Esophagus muscularis mucosa (tissue), 4 donors: ENCODE results near the gene IPCEF1. TPM values are rescaled to one million over a fixed set of nuclear protein-coding genes. Genes with fewer than 3 reads are reported as not detected.

Experiments
- DNase-seq: peaks from one replicate; pipeline ENCODE4 v3.0.0-alpha.2; 2017; ENCODE audit errors: extremely low spot score
- H3K27ac ChIP-seq, 4 donors: fragments of 200-600 bp; sonication (generic); replicated peaks in 1 of 4; 1 replicate in 3 of 4; 2 replicates in 1 of 4; pipeline ENCODE4 v1.5.1; 2016 to 2019; ENCODE audit warnings: mild to moderate bottlenecking in 1 of 4
- H3K27me3 ChIP-seq, 4 donors: fragments of 200-600 bp; sonication (generic); one replicate each; pipeline versions ENCODE4 v1.5.1 to v1.6.0; 2016 to 2019
- H3K36me3 ChIP-seq, 4 donors: fragments of 200-600 bp; sonication (generic); one replicate each; pipeline ENCODE4 v1.5.1; 2016 to 2019
- H3K4me1 ChIP-seq, 4 donors: fragments of 200-600 bp; sonication (generic); one replicate each; pipeline ENCODE4 v1.5.1; 2016 to 2019
- H3K4me3 ChIP-seq, 4 donors: fragments of 200-600 bp; sonication (generic); 1 replicate in 2 of 4; 2 replicates in 2 of 4; pipeline ENCODE4 v1.5.1; 2016 to 2019; ENCODE audit warnings: mild to moderate bottlenecking in 4 of 4, moderate library complexity in 1 of 4
- H3K9me3 ChIP-seq, 4 donors: fragments of 200-600 bp; sonication (generic); 1 replicate in 3 of 4; 2 replicates in 1 of 4; pipeline ENCODE4 v1.5.1; 2016 to 2019
- EP300 ChIP-seq: sonication (generic); formaldehyde crosslinking; IDR thresholded peaks from one replicate; pipeline ENCODE4 v1.6.1; 2017; ENCODE audit warnings: antibody characterized with exemption
- POLR2A ChIP-seq: fragments of 450-650 bp; IDR thresholded peaks from one replicate; pipeline ENCODE4 v1.6.1; 2017; ENCODE audit warnings: antibody characterized with exemption, moderate library complexity, mild to moderate bottlenecking, low read depth
- POLR2AphosphoS5 ChIP-seq, 2 donors: sonication (generic); formaldehyde crosslinking; IDR thresholded peaks; one replicate each; pipeline ENCODE4 v1.6.1; 2017; ENCODE audit warnings: antibody characterized with exemption in 2 of 2
- WGBS: methylation state at CpG from one replicate; pipeline ENCODE4 v1.1.5; 2018; 5-methylcytosine and 5-hydroxymethylcytosine counted together
- intact Hi-C: fragments of 100-400 bp; cut with DNase I; formaldehyde crosslinking; loops from one replicate; pipeline ENCODE4 v1.15.1; 2023
- total RNA-seq, 4 donors: library from RNA; depleted of rRNA; stranded (reverse); fragments of >200 nt; gene quantifications; one replicate each; pipeline versions ENCODE4 v1.1.0 to v1.2.1, GENCODE V29; 2016
- TF ChIP-seq, protein P1 (sequence below), 3 experiments: fragments of 200-600 bp in 2 of 3; fragments of 450-650 bp in 1 of 3; sonication (generic) in 2 of 3; IDR thresholded peaks; one replicate each; pipeline ENCODE4 v1.5.1; 2017 to 2019; ENCODE audit warnings: antibody characterized with exemption in 3 of 3, mild to moderate bottlenecking in 2 of 3, moderate library complexity in 1 of 3

The IPCEF1 gene
- total RNA-seq, 4 donors from 2014 or later: 0.63 to 2.7 (median 1.2) TPM

DNA sequence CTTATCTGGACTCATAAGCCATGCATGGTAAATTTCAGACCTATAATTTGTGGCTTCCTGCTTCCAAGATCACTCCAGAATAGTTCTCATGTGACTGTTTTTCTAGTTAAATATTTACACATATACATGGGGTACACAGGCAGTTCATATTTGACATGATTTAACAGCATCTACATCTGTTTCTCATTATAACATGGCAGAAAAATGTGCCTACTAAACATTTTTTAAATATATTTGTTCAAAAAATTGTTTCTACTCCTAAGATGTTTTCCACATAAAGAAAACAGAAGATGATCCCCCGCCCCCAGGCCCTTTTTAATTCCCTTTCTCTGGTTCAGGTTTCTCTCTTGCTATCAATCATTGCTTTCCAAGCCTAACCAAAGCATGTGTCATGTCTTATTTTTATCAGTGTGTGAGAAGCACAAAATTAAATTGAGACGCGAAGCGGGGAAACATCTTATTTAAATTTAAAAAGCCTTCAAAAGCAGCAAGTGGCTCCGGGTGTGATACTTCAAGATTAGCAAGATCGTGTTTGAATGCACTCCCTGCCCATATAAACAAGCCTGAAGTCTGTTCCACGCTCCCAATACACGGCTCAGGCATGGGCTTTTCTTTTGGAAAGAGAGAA lies 37.3 kb downstream of the IPCEF1 start:
- Histone ChIP-seq H3K27me3 (no peaks in the 10 kb centered on the region), H3K36me3 (no peaks in the 10 kb centered on the region), H3K27ac (no peak overlapping the region), H3K4me1 (no peaks in the 10 kb centered on the region), H3K4me3 (peak overlapping the region in 1 of 4 donors; percentile 2), H3K9me3 (no peaks in the 10 kb centered on the region)
- intact Hi-C loops: no loop called here
- no peak for DNase-seq
- TF ChIP-seq POLR2AphosphoS5 (IDR thresholded peaks at IDR 0.05): no peak
- no peak for TF ChIP-seq EP300
- TF ChIP-seq POLR2A: no peak
- TF ChIP-seq, protein P1, sequence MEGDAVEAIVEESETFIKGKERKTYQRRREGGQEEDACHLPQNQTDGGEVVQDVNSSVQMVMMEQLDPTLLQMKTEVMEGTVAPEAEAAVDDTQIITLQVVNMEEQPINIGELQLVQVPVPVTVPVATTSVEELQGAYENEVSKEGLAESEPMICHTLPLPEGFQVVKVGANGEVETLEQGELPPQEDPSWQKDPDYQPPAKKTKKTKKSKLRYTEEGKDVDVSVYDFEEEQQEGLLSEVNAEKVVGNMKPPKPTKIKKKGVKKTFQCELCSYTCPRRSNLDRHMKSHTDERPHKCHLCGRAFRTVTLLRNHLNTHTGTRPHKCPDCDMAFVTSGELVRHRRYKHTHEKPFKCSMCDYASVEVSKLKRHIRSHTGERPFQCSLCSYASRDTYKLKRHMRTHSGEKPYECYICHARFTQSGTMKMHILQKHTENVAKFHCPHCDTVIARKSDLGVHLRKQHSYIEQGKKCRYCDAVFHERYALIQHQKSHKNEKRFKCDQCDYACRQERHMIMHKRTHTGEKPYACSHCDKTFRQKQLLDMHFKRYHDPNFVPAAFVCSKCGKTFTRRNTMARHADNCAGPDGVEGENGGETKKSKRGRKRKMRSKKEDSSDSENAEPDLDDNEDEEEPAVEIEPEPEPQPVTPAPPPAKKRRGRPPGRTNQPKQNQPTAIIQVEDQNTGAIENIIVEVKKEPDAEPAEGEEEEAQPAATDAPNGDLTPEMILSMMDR (IDR thresholded peaks at IDR 0.05): no peak
- 47% methylated on average over 8 of the region's 8 CpGs for WGBS

DNA sequence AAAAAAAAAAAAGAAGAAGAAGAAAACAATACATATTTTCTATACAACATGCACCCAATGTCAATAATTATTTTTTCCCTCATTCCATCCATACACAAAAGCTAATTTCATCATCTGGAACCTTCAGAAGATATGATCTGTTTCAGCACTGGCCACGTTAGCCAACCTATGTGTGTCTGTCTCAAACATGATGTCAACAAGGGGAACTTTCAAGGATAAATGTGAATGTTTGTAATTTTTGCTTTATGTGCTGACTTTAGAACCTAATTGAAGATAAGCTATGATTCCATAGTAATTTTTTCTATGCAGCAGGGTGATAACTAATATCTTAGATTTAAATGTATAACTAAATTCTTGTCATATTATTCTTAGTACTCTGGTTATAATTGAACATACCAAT lies 37.9 kb downstream of the IPCEF1 start:
- Histone ChIP-seq H3K27ac (no peak overlapping the region), H3K4me1 (no peaks in the 10 kb centered on the region), H3K9me3 (no peaks in the 10 kb centered on the region), H3K36me3 (no peaks in the 10 kb centered on the region), H3K27me3 (no peaks in the 10 kb centered on the region), H3K4me3 (no peak overlapping the region)
- DNase-seq: no peak
- intact Hi-C loops: no loop called here
- TF ChIP-seq POLR2AphosphoS5 (IDR thresholded peaks at IDR 0.05): no peak
- TF ChIP-seq, protein P1 (IDR thresholded peaks at IDR 0.05): no peak
- no peak for TF ChIP-seq POLR2A
- no peak for TF ChIP-seq EP300
- 75% methylated on average over 1 of the region's 1 CpG for WGBS

GRCh38 chr6:154316131-154316530 lies 40.5 kb downstream of the IPCEF1 start:
- no peak for TF ChIP-seq POLR2AphosphoS5 (IDR thresholded peaks at IDR 0.05)
- TF ChIP-seq, protein P1 (IDR thresholded peaks at IDR 0.05): no peak
- no peak for TF ChIP-seq POLR2A
- Histone ChIP-seq H3K4me3 (no peak overlapping the region), H3K4me1 (no peaks in the 10 kb centered on the region), H3K36me3 (no peaks in the 10 kb centered on the region), H3K27me3 (no peaks in the 10 kb centered on the region), H3K27ac (no peak overlapping the region), H3K9me3 (no peaks in the 10 kb centered on the region)
- 100% methylated on average over 1 of the region's 1 CpG for WGBS
- DNase-seq: no peak
- intact Hi-C loops: no loop called here

- H3K36me3 ChIP-seq: no peaks in the 10 kb centered on the region
- no peaks in the 10 kb centered on the region for H3K9me3 ChIP-seq
- 68% methylated on average over 1 of the region's 1 CpG for WGBS
- no peak for DNase-seq
- no peak for TF ChIP-seq POLR2A
- TF ChIP-seq, protein P1 (IDR thresholded peaks at IDR 0.05): no peak
- no peak for TF ChIP-seq POLR2AphosphoS5 (IDR thresholded peaks at IDR 0.05)
- no peak for TF ChIP-seq EP300
- intact Hi-C loops: no loop called here
- no peak overlapping the region for H3K4me3 ChIP-seq
- H3K27ac ChIP-seq: no peak overlapping the region
- no peaks in the 10 kb centered on the region for H3K4me1 ChIP-seq
- no peaks in the 10 kb centered on the region for H3K27me3 ChIP-seq
Measured at GRCh38 chr6:154314084-154314483, 42.5 kb downstream of the IPCEF1 start.

DNA sequence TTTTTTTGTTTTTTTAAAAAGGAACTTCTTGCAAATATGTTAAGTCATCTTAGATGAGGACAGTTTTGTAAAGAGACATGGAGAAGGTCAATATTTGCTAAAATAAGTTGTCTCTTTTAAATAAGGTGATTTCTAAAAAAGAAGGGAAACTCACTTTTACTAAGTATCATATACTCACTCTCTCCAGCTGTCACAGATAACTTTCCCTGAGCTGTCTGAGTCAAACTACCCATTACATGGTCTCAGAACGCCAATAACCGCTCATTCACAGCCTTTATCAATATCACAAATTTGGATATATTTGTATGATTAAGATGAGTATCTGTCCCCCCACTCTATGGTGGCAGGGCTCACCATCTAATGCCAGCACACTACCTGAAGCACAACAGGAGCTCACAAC lies 47.6 kb downstream of the IPCEF1 start:
- WGBS: 93% methylated on average over 2 of the region's 2 CpGs
- no peaks in the 10 kb centered on the region for H3K4me1 ChIP-seq
- no peak overlapping the region for H3K27ac ChIP-seq
- no peaks in the 10 kb centered on the region for H3K27me3 ChIP-seq
- no peak for DNase-seq
- no peak for TF ChIP-seq EP300
- TF ChIP-seq POLR2A: no peak
- TF ChIP-seq, protein P1 (IDR thresholded peaks at IDR 0.05): no peak
- TF ChIP-seq POLR2AphosphoS5 (IDR thresholded peaks at IDR 0.05): no peak
- H3K4me3 ChIP-seq: no peak overlapping the region
- no peaks in the 10 kb centered on the region for H3K9me3 ChIP-seq
- no peaks in the 10 kb centered on the region for H3K36me3 ChIP-seq
- intact Hi-C loops: no loop called here
